Left lung (tissue), 10 donors: ENCODE results near the gene METTL14. TPM values are rescaled to one million over a fixed set of nuclear protein-coding genes. Genes with fewer than 3 reads are reported as not detected.

Experiments used
- ATAC-seq: fragments of 200-7000 bp; cut with Tn5 transposase; one replicate; pipeline ENCODE4 v1.9.1; 2020; ENCODE audit warnings: moderate library complexity
- DNase-seq, 4 donors: peaks; one replicate each; pipeline ENCODE4 v3.0.0-alpha.2; 2013 to 2020
- H3K27ac ChIP-seq, 2 donors: fragments of 200-600 bp; sonication (generic) in 1 of 2; one replicate each; pipeline versions ENCODE4 v1.5.0 to v1.8.0; 2020 to 2021
- H3K27me3 ChIP-seq, 2 donors: fragments of 200-600 bp; sonication (generic) in 1 of 2; one replicate each; pipeline versions ENCODE4 v1.5.0 to v1.8.0; 2020 to 2021
- H3K36me3 ChIP-seq, 2 donors: fragments of 200-600 bp; sonication (generic) in 1 of 2; one replicate each; pipeline versions ENCODE4 v1.5.0 to v1.8.0; 2020 to 2021
- H3K4me1 ChIP-seq, 2 donors: fragments of 200-600 bp; one replicate each; pipeline ENCODE4 v1.8.0; 2021
- H3K4me3 ChIP-seq, 2 donors: fragments of 200-600 bp; sonication (generic) in 1 of 2; one replicate each; pipeline versions ENCODE4 v1.5.0 to v1.8.0; 2020 to 2021; ENCODE audit warnings: mild to moderate bottlenecking in 1 of 2
- H3K9me3 ChIP-seq, 2 donors: fragments of 200-600 bp; sonication (generic) in 1 of 2; one replicate each; pipeline versions ENCODE4 v1.5.0 to v1.8.0; 2020 to 2021
- intact Hi-C, 2 donors: fragments of 100-400 bp; cut with DNase I; formaldehyde crosslinking; loops; one replicate each; pipeline versions ENCODE4 v1.11.2 to v1.14.2; 2022
- polyA plus RNA-seq, 6 donors: library from polyadenylated mRNA; unstranded; fragments of 120-200 nt; gene quantifications; one replicate each; pipeline ENCODE4 v1.2.1, GENCODE V29; 2013; ENCODE audit not compliant: insufficient read length in 6 of 6
- total RNA-seq, 2 donors: library from RNA; stranded (reverse); fragmentation: NEBNext Ultra II Directional; extraction: Animal tissue kit (Norgen Biotek cat#: 25700); gene quantifications; one replicate each; pipeline ENCODE4 v1.2.1, GENCODE V29; 2021
- TF ChIP-seq, protein P1 (sequence below), 2 donors: fragments of 200-600 bp; sonication (generic) in 1 of 2; IDR thresholded peaks; one replicate each; pipeline versions ENCODE4 v1.5.0 to v1.8.0; 2021; ENCODE audit warnings: antibody characterized with exemption in 2 of 2
- donor health status: DM: no; HTN: yes; CAD: no.
- donor health status: DM: no; HTN: no; CAD: no.

Gene METTL14
- total and polyA plus RNA-seq, 8 donors: 30.6 to 62.9 (median 54.5) TPM

DNA sequence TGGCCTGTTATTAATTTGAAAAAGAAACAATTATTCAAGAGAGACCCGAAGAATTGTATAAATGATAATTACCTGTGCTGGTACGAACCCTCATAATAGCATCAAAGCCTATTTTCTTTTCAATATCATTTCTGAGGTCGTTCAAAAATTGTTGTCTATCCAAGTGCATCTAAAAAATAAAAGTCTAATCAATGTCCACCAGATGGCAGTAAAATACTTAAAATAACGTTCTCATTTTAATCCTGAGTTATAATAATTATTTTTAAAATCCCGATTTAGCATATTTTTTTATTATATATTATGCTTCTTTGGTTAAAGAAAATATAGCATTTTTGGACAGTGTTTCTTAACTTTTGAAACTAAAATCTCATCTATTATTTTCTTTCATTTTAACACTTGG lies 55.7 kb downstream of the METTL14 start:
- Histone ChIP-seq H3K36me3 (peaks cover 0 to 91% of the 10 kb centered on the region in 2 donors), H3K9me3 (no peaks in the 10 kb centered on the region), H3K27ac (no peak overlapping the region), H3K27me3 (no peaks in the 10 kb centered on the region), H3K4me3 (no peak overlapping the region), H3K4me1 (no peaks in the 10 kb centered on the region)
- TF ChIP-seq, protein P1, sequence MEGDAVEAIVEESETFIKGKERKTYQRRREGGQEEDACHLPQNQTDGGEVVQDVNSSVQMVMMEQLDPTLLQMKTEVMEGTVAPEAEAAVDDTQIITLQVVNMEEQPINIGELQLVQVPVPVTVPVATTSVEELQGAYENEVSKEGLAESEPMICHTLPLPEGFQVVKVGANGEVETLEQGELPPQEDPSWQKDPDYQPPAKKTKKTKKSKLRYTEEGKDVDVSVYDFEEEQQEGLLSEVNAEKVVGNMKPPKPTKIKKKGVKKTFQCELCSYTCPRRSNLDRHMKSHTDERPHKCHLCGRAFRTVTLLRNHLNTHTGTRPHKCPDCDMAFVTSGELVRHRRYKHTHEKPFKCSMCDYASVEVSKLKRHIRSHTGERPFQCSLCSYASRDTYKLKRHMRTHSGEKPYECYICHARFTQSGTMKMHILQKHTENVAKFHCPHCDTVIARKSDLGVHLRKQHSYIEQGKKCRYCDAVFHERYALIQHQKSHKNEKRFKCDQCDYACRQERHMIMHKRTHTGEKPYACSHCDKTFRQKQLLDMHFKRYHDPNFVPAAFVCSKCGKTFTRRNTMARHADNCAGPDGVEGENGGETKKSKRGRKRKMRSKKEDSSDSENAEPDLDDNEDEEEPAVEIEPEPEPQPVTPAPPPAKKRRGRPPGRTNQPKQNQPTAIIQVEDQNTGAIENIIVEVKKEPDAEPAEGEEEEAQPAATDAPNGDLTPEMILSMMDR (IDR thresholded peaks at IDR 0.05): peak in 1 of 2 donors; percentile 29
- DNase-seq: peak in 1 of 4 donors; percentile 16
- ATAC-seq: no peak
- intact Hi-C loops: no loop called here

DNA sequence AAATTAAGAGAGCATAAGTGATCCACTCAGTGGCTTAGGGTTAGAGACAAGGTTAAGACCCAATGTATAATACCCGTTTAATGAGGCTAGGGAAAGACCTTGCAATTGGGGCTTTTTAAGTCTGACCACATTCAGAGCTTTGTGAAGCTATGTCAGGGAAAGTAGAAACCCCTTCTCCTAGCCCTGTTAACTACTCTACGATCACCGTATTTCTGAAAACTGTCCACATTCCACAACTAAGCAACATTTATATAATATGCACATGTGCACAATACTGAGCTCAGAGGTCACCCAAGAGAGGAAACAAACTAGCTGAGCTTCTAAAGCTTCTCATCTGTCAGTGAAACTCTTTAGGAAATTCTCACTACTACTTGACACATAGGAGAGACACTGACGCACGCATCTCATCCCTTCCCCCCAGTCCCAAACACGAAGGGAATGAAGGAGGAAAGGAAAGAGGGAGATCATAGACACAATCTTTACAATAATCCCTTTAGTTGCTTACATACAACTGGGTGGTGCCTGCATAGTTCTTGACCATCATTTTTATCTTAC lies 56.2 kb downstream of the METTL14 start:
- Histone ChIP-seq H3K27ac (no peak overlapping the region), H3K36me3 (peaks cover 0 to 86% of the 10 kb centered on the region in 2 donors), H3K27me3 (no peaks in the 10 kb centered on the region), H3K4me3 (no peak overlapping the region), H3K4me1 (no peaks in the 10 kb centered on the region), H3K9me3 (no peaks in the 10 kb centered on the region)
- ATAC-seq (no peak), DNase-seq (peak in 1 of 4 donors; percentile 12)
- TF ChIP-seq, protein P1 (IDR thresholded peaks at IDR 0.05): no peak
- intact Hi-C loops: no loop called here

DNA sequence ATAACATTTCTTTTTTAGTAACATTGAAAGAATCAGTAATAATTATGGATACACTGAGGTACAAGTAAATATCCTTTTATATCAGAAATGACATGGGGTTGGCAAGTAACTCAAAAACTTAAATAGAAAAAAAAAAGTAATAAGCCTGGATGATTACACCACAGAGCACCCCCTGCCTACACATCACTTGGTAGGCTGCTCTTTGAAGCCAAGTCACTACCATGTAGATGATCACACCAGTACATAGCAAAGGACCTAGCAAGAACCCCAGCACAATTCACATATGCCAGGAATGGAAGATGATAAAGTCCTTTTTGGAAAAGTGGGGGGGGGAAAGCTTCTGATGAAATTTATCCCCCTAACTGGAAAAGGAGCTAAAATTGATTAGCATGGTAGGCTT lies 56.9 kb downstream of the METTL14 start:
- Histone ChIP-seq H3K4me1 (no peaks in the 10 kb centered on the region), H3K9me3 (no peaks in the 10 kb centered on the region), H3K27me3 (no peaks in the 10 kb centered on the region), H3K4me3 (no peak overlapping the region), H3K36me3 (peaks cover 0 to 84% of the 10 kb centered on the region in 2 donors), H3K27ac (no peak overlapping the region)
- ATAC-seq: no peak
- intact Hi-C loops: no loop called here
- TF ChIP-seq, protein P1 (IDR thresholded peaks at IDR 0.05): no peak
- no peak for DNase-seq

DNA sequence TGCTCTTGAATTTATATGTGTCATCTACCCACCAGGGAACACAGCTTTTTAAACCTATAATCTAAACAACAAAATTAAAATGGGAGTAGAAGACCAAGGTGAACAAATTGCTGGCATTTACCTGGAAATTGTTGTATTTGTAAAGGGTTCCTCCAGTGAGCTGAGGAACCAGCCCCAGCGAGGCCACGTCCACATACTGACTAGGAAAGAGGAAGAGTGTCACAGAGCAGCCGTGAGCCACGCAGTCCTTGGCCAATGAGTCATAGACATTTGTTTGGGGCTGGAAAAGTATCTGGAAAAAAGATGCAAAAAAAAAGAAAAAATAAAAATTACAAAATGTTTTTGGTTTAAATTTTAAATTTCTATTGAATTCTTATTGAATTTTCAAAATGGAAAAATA lies 58.7 kb downstream of the METTL14 start:
- Histone ChIP-seq H3K9me3 (no peaks in the 10 kb centered on the region), H3K27ac (no peak overlapping the region), H3K4me3 (no peak overlapping the region), H3K36me3 (peaks cover 0 to 84% of the 10 kb centered on the region in 2 donors), H3K27me3 (no peaks in the 10 kb centered on the region), H3K4me1 (no peaks in the 10 kb centered on the region)
- TF ChIP-seq, protein P1 (IDR thresholded peaks at IDR 0.05): no peak
- ATAC-seq: no peak
- DNase-seq: peak in 1 of 4 donors; percentile 54
- intact Hi-C loops: no loop called here

DNA sequence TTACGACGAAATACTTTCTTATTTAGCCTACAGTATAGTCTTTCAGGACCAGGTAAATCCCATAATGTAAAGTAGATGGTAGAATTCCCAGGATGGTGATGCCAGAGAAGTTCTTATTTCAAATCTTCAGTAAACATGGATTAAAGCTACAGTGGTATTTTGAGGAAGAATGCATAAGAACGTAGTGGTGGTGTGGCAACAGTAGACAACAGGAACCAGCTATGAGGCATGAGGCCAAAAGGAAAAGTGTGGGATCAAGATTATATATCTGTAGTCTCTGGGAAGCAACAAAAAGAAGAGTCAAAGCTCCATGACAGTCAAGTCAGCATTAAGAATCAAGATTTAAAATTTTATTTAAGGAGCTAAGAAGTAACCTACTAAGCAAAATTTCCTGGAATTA lies 60.2 kb downstream of the METTL14 start:
- DNase-seq (no peak), ATAC-seq (no peak)
- intact Hi-C loops: no loop called here
- Histone ChIP-seq H3K27ac (no peak overlapping the region), H3K36me3 (peaks cover 0 to 84% of the 10 kb centered on the region in 2 donors), H3K4me1 (no peaks in the 10 kb centered on the region), H3K4me3 (no peak overlapping the region), H3K27me3 (no peaks in the 10 kb centered on the region), H3K9me3 (no peaks in the 10 kb centered on the region)
- TF ChIP-seq, protein P1 (IDR thresholded peaks at IDR 0.05): no peak
